IPS-18a (cell line): Measurements from ENCODE around the gene WDR75.
A peak's percentile ranks its signal among the peaks of the same experiment; 100 is the strongest.

Source experiments
- H3K27ac ChIP-seq: one replicate; pipeline ENCODE4 v1.5.1; 2013; ENCODE audit warnings: low read length
- H3K27me3 ChIP-seq: one replicate; pipeline ENCODE4 v1.6.1; 2013; ENCODE audit warnings: mild to moderate bottlenecking, low read length; ENCODE audit not compliant: control insufficient read depth, insufficient read depth
- H3K36me3 ChIP-seq: one replicate; pipeline ENCODE4 v1.6.1; 2013; ENCODE audit warnings: low read depth, low read length; ENCODE audit not compliant: control insufficient read depth
- H3K4me1 ChIP-seq: one replicate; pipeline ENCODE4 v1.6.1; 2013; ENCODE audit warnings: low read depth, low read length; ENCODE audit not compliant: control insufficient read depth
- H3K4me3 ChIP-seq: one replicate; pipeline ENCODE4 v1.5.1; 2013; ENCODE audit warnings: low read length
- H3K9ac ChIP-seq: one replicate; pipeline ENCODE4 v1.6.1; 2013; ENCODE audit warnings: mild to moderate bottlenecking, low read length, moderate library complexity
- H3K9me3 ChIP-seq: one replicate; pipeline ENCODE4 v1.6.1; 2013; ENCODE audit warnings: low read depth, low read length; ENCODE audit not compliant: control insufficient read depth

The WDR75 gene

GRCh38 chr2:189440947-189441708 lies at the start of gene WDR75:
WDR75 (plus strand) TSS chr2:189441474; CDS start chr2:189441493, 19 bp downstream.
- peaks cover 8% of the 10 kb centered on the region for H3K4me1 ChIP-seq
- no peaks in the 10 kb centered on the region for H3K27me3 ChIP-seq
- H3K36me3 ChIP-seq = peaks cover 9% of the 10 kb centered on the region
- peak within 1 kb of the TSS; percentile 94 for H3K4me3 ChIP-seq
- no peaks in the 10 kb centered on the region for H3K9me3 ChIP-seq
- H3K9ac ChIP-seq = peak within 1 kb of the TSS; percentile 93
- peak within 1 kb of the TSS; percentile 87 for H3K27ac ChIP-seq

GRCh38 chr2:189393440-189394111 lies 47.7 kb upstream of the WDR75 start:
- no peak overlapping the region for H3K9ac ChIP-seq
- H3K9me3 ChIP-seq = no peaks in the 10 kb centered on the region
- no peaks in the 10 kb centered on the region for H3K27me3 ChIP-seq
- H3K4me3 ChIP-seq = no peak overlapping the region
- H3K27ac ChIP-seq = no peak overlapping the region
- H3K36me3 ChIP-seq = no peaks in the 10 kb centered on the region
- H3K4me1 ChIP-seq = no peaks in the 10 kb centered on the region

GRCh38 chr2:189394525-189394924 lies 46.7 kb upstream of the WDR75 start:
- no peak overlapping the region for H3K4me3 ChIP-seq
- no peaks in the 10 kb centered on the region for H3K4me1 ChIP-seq
- no peaks in the 10 kb centered on the region for H3K9me3 ChIP-seq
- no peaks in the 10 kb centered on the region for H3K36me3 ChIP-seq
- no peaks in the 10 kb centered on the region for H3K27me3 ChIP-seq
- H3K27ac ChIP-seq = no peak overlapping the region
- no peak overlapping the region for H3K9ac ChIP-seq

- no peaks in the 10 kb centered on the region for H3K36me3 ChIP-seq
- H3K4me1 ChIP-seq = peaks cover 4% of the 10 kb centered on the region
- no peaks in the 10 kb centered on the region for H3K9me3 ChIP-seq
- no peak overlapping the region for H3K9ac ChIP-seq
- no peaks in the 10 kb centered on the region for H3K27me3 ChIP-seq
- H3K27ac ChIP-seq = no peak overlapping the region
- no peak overlapping the region for H3K4me3 ChIP-seq
Observed at GRCh38 chr2:189402932-189403331, 38.3 kb upstream of the WDR75 start.

GRCh38 chr2:189406586-189407233 lies 34.6 kb upstream of the WDR75 start:
- Histone ChIP-seq H3K4me1 (peaks cover 4% of the 10 kb centered on the region), H3K4me3 (no peak overlapping the region), H3K9me3 (no peaks in the 10 kb centered on the region), H3K36me3 (no peaks in the 10 kb centered on the region), H3K9ac (no peak overlapping the region), H3K27ac (no peak overlapping the region), H3K27me3 (no peaks in the 10 kb centered on the region)

- H3K36me3 ChIP-seq = no peaks in the 10 kb centered on the region
- no peak overlapping the region for H3K9ac ChIP-seq
- H3K27me3 ChIP-seq = no peaks in the 10 kb centered on the region
- H3K4me1 ChIP-seq = peaks cover 4% of the 10 kb centered on the region
- H3K27ac ChIP-seq = no peak overlapping the region
- no peak overlapping the region for H3K4me3 ChIP-seq
- no peaks in the 10 kb centered on the region for H3K9me3 ChIP-seq
Observed at GRCh38 chr2:189407281-189408209, 33.7 kb upstream of the WDR75 start.

- no peak overlapping the region for H3K4me3 ChIP-seq
- H3K27ac ChIP-seq = no peak overlapping the region
- no peak overlapping the region for H3K9ac ChIP-seq
Observed at GRCh38 chr2:189408294-189408693, 33.0 kb upstream of the WDR75 start.

GRCh38 chr2:189409131-189409530 lies 32.1 kb upstream of the WDR75 start:
- no peaks in the 10 kb centered on the region for H3K9me3 ChIP-seq
- no peak overlapping the region for H3K27ac ChIP-seq
- no peaks in the 10 kb centered on the region for H3K36me3 ChIP-seq
- no peak overlapping the region for H3K4me3 ChIP-seq
- H3K4me1 ChIP-seq = peaks cover 4% of the 10 kb centered on the region
- no peak overlapping the region for H3K9ac ChIP-seq
- no peaks in the 10 kb centered on the region for H3K27me3 ChIP-seq

More at GRCh38 chr2:189408294-189408693, 33.0 kb upstream of the WDR75 start:
- no peaks in the 10 kb centered on the region for H3K27me3 ChIP-seq
- H3K36me3 ChIP-seq = no peaks in the 10 kb centered on the region
- no peaks in the 10 kb centered on the region for H3K9me3 ChIP-seq
- H3K4me1 ChIP-seq = peaks cover 4% of the 10 kb centered on the region

- Histone ChIP-seq H3K27ac (no peak overlapping the region), H3K36me3 (no peaks in the 10 kb centered on the region), H3K9me3 (no peaks in the 10 kb centered on the region), H3K4me1 (peaks cover 4% of the 10 kb centered on the region), H3K9ac (no peak overlapping the region), H3K27me3 (no peaks in the 10 kb centered on the region), H3K4me3 (no peak overlapping the region)
Observed at GRCh38 chr2:189409647-189410046, 31.6 kb upstream of the WDR75 start.

- no peaks in the 10 kb centered on the region for H3K9me3 ChIP-seq
- H3K4me3 ChIP-seq = no peak overlapping the region
- H3K9ac ChIP-seq = no peak overlapping the region
- peaks cover 4% of the 10 kb centered on the region for H3K4me1 ChIP-seq
- no peaks in the 10 kb centered on the region for H3K27me3 ChIP-seq
- H3K27ac ChIP-seq = no peak overlapping the region
- no peaks in the 10 kb centered on the region for H3K36me3 ChIP-seq
Observed at GRCh38 chr2:189411860-189412259, 29.4 kb upstream of the WDR75 start.
